HCEC 1CT (cell line): ENCODE data around the gene ZNF214.
"Not testable (repeated sequence)": the region's sequence is repeated elsewhere in the genome, so short reads cannot be mapped to it uniquely, and the experiment has no call there.

Experiments
- DNase-seq: peaks from one replicate; pipeline ENCODE4 v3.0.0-alpha.2; 2017

ZNF214 gene

DNA sequence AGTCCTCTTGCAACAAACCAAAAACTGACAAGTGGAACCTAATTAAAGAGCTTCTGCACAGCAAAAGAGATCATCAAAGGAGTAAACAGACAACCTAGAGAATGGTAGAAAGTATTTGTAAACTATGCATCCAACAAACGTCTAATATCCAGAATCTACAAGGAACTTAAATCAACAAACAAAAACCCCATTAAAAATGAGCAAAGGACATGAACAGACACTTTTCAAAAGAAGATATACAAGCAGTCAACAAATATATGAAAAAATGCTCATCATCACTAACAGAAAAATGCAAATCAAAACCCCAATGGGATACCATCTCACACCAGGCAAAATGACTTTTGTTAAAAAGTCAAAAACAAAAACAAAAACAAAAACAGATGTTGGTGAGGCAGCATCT lies 33.7 kb downstream of the ZNF214 start:
- DNase-seq, result no peak

DNA sequence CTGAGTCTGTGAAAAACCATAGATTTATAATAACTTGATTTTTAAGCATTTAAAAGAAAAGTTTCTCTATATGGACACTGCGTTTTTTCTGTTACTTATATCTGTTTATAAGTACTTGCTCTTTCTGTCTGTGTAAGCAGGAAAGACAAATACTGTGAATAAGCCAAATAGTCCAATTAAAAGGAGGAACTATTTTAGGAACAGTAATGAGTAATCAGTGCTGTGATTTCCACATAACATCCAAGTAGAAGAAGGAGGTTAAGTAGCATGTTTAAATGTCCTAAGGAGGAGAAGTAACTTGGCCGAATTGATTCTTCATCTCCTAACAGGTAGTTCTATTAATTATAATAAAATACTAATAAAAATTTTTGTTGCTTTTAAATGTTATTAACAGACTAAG lies 40.8 kb downstream of the ZNF214 start:
- DNase-seq, result peak; percentile 48

DNA sequence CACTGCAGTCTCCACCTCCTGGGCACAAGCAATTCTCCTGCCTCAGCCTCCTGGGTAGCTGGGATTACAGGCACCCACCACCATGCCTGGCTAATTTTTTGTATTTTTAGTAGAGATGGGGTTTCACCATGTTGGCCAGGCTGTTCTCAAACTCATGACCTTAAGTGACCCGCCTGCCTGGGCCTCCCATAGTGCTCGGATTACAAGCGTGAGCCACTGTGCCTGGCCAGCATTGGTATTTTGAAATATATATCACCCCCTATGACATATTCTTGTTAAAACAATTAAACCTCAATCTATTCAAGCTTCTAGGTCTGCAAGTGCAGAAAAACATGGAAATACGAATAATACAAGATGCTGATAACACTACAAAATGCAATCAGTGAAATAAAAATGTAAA lies 50.3 kb downstream of the ZNF214 start:
- peak; percentile 48 for DNase-seq

DNA sequence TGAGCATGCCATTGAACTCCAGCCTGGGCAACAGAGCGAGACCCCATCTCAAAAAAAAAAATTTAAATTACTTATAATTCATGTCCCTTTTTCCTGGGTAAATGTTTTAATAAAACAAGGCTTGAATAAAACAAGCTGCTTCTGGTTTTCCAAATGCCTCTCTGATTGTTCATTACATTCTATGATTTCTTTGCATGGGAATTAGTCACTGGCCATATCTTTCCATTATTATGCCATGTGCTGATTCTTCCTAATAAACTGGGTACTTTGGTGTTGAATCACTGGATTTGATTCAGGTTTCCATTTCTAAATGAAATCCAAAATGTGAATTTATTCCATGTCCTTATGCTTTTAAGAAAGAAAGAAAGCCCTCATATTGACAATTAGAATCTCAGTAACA lies 51.3 kb downstream of the ZNF214 start:
- peak; percentile 80 for DNase-seq

DNA sequence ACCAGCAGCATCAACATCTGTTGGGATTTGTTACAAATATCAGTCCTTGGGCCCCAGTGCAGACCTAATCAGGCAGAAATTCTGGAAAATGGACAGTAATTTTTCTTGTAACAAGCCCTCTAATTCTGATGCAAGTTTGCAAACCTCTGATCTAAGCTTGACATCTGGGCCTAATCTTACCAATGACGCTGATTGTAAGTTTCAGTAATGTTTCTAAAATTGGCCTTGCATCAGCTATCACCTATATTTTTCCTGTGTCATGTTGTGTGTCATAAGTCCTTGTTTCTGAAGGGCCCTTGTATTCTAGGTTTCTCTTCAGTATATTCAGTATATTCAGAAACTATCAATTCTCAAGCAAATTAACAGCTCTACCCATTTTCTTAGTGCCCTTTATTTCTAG lies 57.5 kb downstream of the ZNF214 start:
- no peak for DNase-seq

DNA sequence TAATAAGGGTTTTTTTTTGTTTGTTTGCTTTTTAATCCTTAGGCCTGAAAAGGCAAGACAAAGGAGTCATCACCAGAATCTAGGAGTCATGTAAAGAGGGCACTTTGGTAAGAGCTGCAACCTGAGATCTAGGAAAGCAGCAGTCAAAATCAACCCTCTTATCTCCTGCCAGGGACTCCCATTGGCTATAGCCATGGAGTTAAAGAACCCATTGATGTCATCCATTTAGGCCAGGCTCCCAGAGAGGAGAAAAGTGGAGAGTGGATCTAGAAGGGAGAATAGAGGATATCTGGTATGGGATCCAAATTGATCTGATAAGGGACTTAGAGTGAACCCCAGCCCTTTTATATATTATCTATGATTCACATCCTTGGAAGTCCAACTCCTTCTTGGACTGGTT lies 58.0 kb downstream of the ZNF214 start:
- no peak for DNase-seq

DNA sequence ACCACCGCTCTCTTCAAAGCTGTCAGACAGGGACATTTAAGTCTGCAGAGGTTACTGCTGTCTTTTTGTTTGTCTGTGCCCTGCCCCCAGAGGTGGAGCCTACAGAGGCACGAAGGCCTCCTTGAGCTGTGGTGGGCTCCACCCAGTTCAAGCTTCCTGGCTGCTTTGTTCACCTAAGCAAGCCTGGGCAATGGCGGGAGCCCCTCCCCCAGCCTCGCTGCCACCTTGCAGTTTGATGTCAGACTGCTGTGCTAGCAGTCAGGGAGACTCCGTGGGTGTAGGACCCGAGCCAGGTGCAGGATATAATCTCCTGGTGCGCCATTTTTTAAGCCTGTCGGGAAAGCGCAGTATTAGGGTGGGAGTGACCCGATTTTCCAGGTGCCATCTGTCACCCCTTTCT lies 65.9 kb downstream of the ZNF214 start:
- not testable (repeated sequence) for DNase-seq
